Measurements from ENCODE around the gene GORASP1. TPM values are rescaled to one million over a fixed set of nuclear protein-coding genes. Genes with fewer than 3 reads are reported as not detected.

GORASP1 gene
- total RNA-seq, 1 experiment from 2014 or later, result 39.4 TPM

DNA sequence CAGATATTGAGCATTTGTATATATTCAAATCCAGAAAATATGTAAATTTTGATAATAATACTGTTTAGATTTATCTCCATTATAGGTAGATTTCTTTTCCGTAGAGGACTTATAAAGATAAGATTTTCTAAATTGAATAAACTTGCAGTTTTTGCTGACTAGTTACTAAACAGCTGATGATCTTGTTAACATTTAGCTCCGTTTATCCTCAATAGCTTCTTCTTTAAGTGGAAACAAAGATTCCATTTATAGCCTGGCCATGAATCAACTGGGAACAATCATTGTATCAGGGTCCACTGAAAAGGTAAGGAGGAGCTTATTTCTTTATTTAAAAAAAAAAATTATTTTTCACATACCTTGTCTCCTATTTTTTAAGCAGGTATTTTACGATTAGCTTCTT, 38.9 kb downstream of the GORASP1 start:
- POLR2A ChIA-PET, result no interaction called here
- Histone ChIP-seq H3K9me3 (ENCODE audit: control insufficient read depth, insufficient read depth, low read depth, low read length) (no peaks in the 10 kb centered on the region), H3K27ac (ENCODE audit: low read length) (no peak overlapping the region), H3K36me3 (ENCODE audit: control insufficient read depth, insufficient read depth, low read length) (no peaks in the 10 kb centered on the region), H3K4me3 (ENCODE audit: low read depth in 2 of 2, low read length in 2 of 2) (no peak overlapping the region), H3K4me1 (ENCODE audit: control insufficient read depth, insufficient read depth, low read length) (no peaks in the 10 kb centered on the region; the same call in 1 of the 2 replicates), H3K27me3 (ENCODE audit: control insufficient read depth, insufficient read depth, low read length) (no peaks in the 10 kb centered on the region)
- DNase-seq (ENCODE audit: low read depth, low spot score), result no peak
- intact Hi-C loops (cut with micrococcal nuclease; ENCODE audit: unreplicated experiment) (no loop called here), in situ Hi-C loops (cut with HindIII; ENCODE audit: low pct_unique_long_range_greater_than_20kb, low sequenced_read_pairs) (no loop called here)
- CTCF ChIA-PET, result interaction anchor here (0.6 kb wide), 1 partner anchor 121 kb away, joined by 4 read pairs; no protein-coding TSS in a partner anchor
- TF ChIP-seq, protein P1, sequence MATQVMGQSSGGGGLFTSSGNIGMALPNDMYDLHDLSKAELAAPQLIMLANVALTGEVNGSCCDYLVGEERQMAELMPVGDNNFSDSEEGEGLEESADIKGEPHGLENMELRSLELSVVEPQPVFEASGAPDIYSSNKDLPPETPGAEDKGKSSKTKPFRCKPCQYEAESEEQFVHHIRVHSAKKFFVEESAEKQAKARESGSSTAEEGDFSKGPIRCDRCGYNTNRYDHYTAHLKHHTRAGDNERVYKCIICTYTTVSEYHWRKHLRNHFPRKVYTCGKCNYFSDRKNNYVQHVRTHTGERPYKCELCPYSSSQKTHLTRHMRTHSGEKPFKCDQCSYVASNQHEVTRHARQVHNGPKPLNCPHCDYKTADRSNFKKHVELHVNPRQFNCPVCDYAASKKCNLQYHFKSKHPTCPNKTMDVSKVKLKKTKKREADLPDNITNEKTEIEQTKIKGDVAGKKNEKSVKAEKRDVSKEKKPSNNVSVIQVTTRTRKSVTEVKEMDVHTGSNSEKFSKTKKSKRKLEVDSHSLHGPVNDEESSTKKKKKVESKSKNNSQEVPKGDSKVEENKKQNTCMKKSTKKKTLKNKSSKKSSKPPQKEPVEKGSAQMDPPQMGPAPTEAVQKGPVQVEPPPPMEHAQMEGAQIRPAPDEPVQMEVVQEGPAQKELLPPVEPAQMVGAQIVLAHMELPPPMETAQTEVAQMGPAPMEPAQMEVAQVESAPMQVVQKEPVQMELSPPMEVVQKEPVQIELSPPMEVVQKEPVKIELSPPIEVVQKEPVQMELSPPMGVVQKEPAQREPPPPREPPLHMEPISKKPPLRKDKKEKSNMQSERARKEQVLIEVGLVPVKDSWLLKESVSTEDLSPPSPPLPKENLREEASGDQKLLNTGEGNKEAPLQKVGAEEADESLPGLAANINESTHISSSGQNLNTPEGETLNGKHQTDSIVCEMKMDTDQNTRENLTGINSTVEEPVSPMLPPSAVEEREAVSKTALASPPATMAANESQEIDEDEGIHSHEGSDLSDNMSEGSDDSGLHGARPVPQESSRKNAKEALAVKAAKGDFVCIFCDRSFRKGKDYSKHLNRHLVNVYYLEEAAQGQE (IDR thresholded peaks at IDR 0.05; ENCODE audit: insufficient read depth in 1 of 2, low read depth in 2 of 2, low read length in 1 of 2), result no peak
- TF ChIP-seq TCF7L2 (IDR thresholded peaks at IDR 0.05; ENCODE audit: low read depth, low read length) (no peak), POLR2AphosphoS5 (IDR thresholded peaks at IDR 0.05; ENCODE audit: low read depth, low read length) (no peak)
- ATAC-seq, result no peak
- no TSS peak for BruUV-seq (replicated peaks)

DNA sequence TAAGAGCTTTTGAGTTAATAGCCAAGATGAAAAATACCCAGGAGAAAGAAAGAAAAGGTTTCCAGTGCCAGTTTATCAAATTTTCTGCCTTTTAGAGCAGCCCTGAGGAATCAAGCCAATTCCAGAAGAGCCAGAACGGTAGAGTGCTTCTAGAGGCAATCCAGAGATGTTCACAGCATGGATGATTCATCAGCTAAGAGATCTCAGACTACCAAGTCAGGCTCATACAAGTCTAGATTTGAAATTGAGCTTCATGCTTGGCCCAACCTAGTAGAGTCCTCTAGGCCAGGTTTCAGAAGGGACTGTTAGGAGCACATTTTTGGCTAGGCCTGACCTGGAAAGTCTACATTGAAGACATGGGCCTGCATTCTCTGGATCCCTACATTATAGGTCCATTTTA, 40.1 kb downstream of the GORASP1 start:
- TF ChIP-seq, protein P1 (IDR thresholded peaks at IDR 0.05; ENCODE audit: insufficient read depth in 1 of 2, low read depth in 2 of 2, low read length in 1 of 2), result no peak
- no peak for TF ChIP-seq TCF7L2 (IDR thresholded peaks at IDR 0.05; ENCODE audit: low read depth, low read length)
- no peak for TF ChIP-seq SIN3A (IDR thresholded peaks at IDR 0.05; ENCODE audit: borderline replicate concordance, insufficient read depth, low read depth, low read length)
- no peak for TF ChIP-seq CTCF (IDR thresholded peaks at IDR 0.05)
- no peak for TF ChIP-seq POLR2AphosphoS5 (IDR thresholded peaks at IDR 0.05; ENCODE audit: low read depth, low read length)
- in situ Hi-C loops (cut with HindIII; ENCODE audit: low pct_unique_long_range_greater_than_20kb, low sequenced_read_pairs) (no loop called here), intact Hi-C loops (cut with micrococcal nuclease; ENCODE audit: unreplicated experiment) (no loop called here)
- ATAC-seq, result no peak
- Histone ChIP-seq H3K27me3 (ENCODE audit: control insufficient read depth, insufficient read depth, low read length) (no peaks in the 10 kb centered on the region), H3K36me3 (ENCODE audit: control insufficient read depth, insufficient read depth, low read length) (no peaks in the 10 kb centered on the region), H3K4me1 (ENCODE audit: control insufficient read depth, insufficient read depth, low read length) (no peaks in the 10 kb centered on the region; the same call in 1 of the 2 replicates), H3K9me3 (ENCODE audit: control insufficient read depth, insufficient read depth, low read depth, low read length) (no peaks in the 10 kb centered on the region), H3K27ac (ENCODE audit: low read length) (no peak overlapping the region), H3K4me3 (ENCODE audit: low read depth in 2 of 2, low read length in 2 of 2) (no peak overlapping the region)
- BruUV-seq (replicated peaks), result no TSS peak
- DNase-seq (ENCODE audit: low read depth, low spot score), result no peak
- CTCF ChIA-PET, result interaction anchor here (0.6 kb wide), 1 partner anchor 403 kb away, joined by 4 read pairs; no protein-coding TSS in a partner anchor
- POLR2A ChIA-PET, result no interaction called here
